GM19240 (cell line): ENCODE data around the gene LRCOL1.

Experiments used
- DNase-seq: peaks from one replicate; pipeline ENCODE4 v3.0.0; 2011; ENCODE audit warnings: low spot score; ENCODE audit not compliant: insufficient read length

The LRCOL1 gene

GRCh38 chr12:132610051-132610759 lies at the start of gene LRCOL1:
Gene LRCOL1, minus strand, starts transcription at chr12:132610582. Its CDS starts 4,331 bp downstream, at chr12:132606251.
- no peak for DNase-seq

GRCh38 chr12:132660052-132660451 lies 49.7 kb upstream of the LRCOL1 start:
- DNase-seq: no peak

GRCh38 chr12:132659146-132659545 lies 48.8 kb upstream of the LRCOL1 start:
- no peak for DNase-seq

- no peak for DNase-seq
Measured at GRCh38 chr12:132658149-132658894, 47.9 kb upstream of the LRCOL1 start.

- no peak for DNase-seq
Measured at GRCh38 chr12:132657004-132657727, 46.8 kb upstream of the LRCOL1 start.

GRCh38 chr12:132653567-132654290 lies 43.3 kb upstream of the LRCOL1 start:
- DNase-seq: no peak

GRCh38 chr12:132651444-132652100 lies 41.2 kb upstream of the LRCOL1 start:
- no peak for DNase-seq

GRCh38 chr12:132649226-132649945 lies 39.0 kb upstream of the LRCOL1 start:
- no peak for DNase-seq

GRCh38 chr12:132648616-132649225 lies 38.3 kb upstream of the LRCOL1 start:
- DNase-seq: no peak

GRCh38 chr12:132647858-132648257 lies 37.5 kb upstream of the LRCOL1 start:
- DNase-seq: no peak

GRCh38 chr12:132646850-132647249 lies 36.5 kb upstream of the LRCOL1 start:
- DNase-seq: no peak

- no peak for DNase-seq
Measured at GRCh38 chr12:132642846-132643835, 32.8 kb upstream of the LRCOL1 start.

- no peak for DNase-seq
Measured at GRCh38 chr12:132641811-132642650, 31.6 kb upstream of the LRCOL1 start.

- DNase-seq: no peak
Measured at GRCh38 chr12:132640936-132641335, 30.6 kb upstream of the LRCOL1 start.

- DNase-seq: no peak
Measured at GRCh38 chr12:132639956-132640520, 29.7 kb upstream of the LRCOL1 start.

- DNase-seq: no peak
Measured at GRCh38 chr12:132638541-132639408, 28.4 kb upstream of the LRCOL1 start.
